H9 (cell line): ENCODE measurements around the gene MGAT4A. TPM values are rescaled to one million over a fixed set of nuclear protein-coding genes. Genes with fewer than 3 reads are reported as not detected.

ENCODE experiments used
- DNase-seq: peaks from one replicate; pipeline ENCODE4 v3.0.0-alpha.2; 2017
- H2AFZ ChIP-seq: one replicate; pipeline ENCODE4 v1.6.1; 2013; ENCODE audit warnings: mild to moderate bottlenecking, low read length, control low read depth, moderate library complexity
- H2AK5ac ChIP-seq: 2 replicates; pipeline ENCODE4 v1.6.1; 2013; ENCODE audit warnings: low read length, control low read depth, mixed read lengths; ENCODE audit not compliant: insufficient read length
- H2BK120ac ChIP-seq: one replicate; pipeline ENCODE4 v1.6.1; 2013; ENCODE audit warnings: low read depth, mild to moderate bottlenecking, low read length, control low read depth, inconsistent platforms; ENCODE audit not compliant: poor library complexity, severe bottlenecking
- H2BK12ac ChIP-seq: 2 replicates; pipeline ENCODE4 v1.6.1; 2013; ENCODE audit warnings: low read length, control low read depth, mixed read lengths, low read depth; ENCODE audit not compliant: insufficient read length
- H2BK15ac ChIP-seq: 2 replicates; pipeline ENCODE4 v1.6.1; 2013; ENCODE audit warnings: low read depth, low read length, control low read depth
- H2BK20ac ChIP-seq: one replicate; pipeline ENCODE4 v1.6.1; 2013; ENCODE audit warnings: low read depth, mild to moderate bottlenecking, low read length, control low read depth, inconsistent platforms; ENCODE audit not compliant: poor library complexity, severe bottlenecking
- H2BK5ac ChIP-seq: 2 replicates; pipeline ENCODE4 v1.6.1; 2013; ENCODE audit warnings: low read length, control low read depth, mixed read lengths; ENCODE audit not compliant: insufficient read length
- H3K14ac ChIP-seq: 2 replicates; pipeline ENCODE4 v1.6.1; 2013; ENCODE audit warnings: low read length, control low read depth; ENCODE audit not compliant: insufficient read depth
- H3K18ac ChIP-seq: 2 replicates; pipeline ENCODE4 v1.6.1; 2013; ENCODE audit warnings: low read depth, mild to moderate bottlenecking, mixed read lengths, low read length, control low read depth; ENCODE audit not compliant: insufficient read length
- H3K23ac ChIP-seq: 2 replicates; pipeline ENCODE4 v1.6.1; 2013; ENCODE audit warnings: low read length, control low read depth, mixed read lengths, low read depth; ENCODE audit not compliant: insufficient read length
- H3K23me2 ChIP-seq: 2 replicates; pipeline ENCODE4 v1.6.1; 2013; ENCODE audit warnings: low read depth, mild to moderate bottlenecking, mixed read lengths, low read length, control low read depth; ENCODE audit not compliant: insufficient read length, poor library complexity, severe bottlenecking
- H3K27ac ChIP-seq: 2 replicates; pipeline ENCODE4 v1.5.1; 2013; ENCODE audit warnings: low read length, control low read depth, mixed read lengths, low read depth; ENCODE audit not compliant: insufficient read length
- H3K27me3 ChIP-seq: 2 replicates; pipeline ENCODE4 v1.6.1; 2013; ENCODE audit warnings: low read length, control low read depth, inconsistent platforms; ENCODE audit not compliant: insufficient read depth
- H3K4ac ChIP-seq: 2 replicates; pipeline ENCODE4 v1.6.1; 2013; ENCODE audit warnings: low read depth, mild to moderate bottlenecking, control low read depth, inconsistent platforms, low read length, moderate library complexity
- H3K4me1 ChIP-seq: 2 replicates; pipeline ENCODE4 v1.6.1; 2013; ENCODE audit warnings: low read length, control low read depth, inconsistent platforms; ENCODE audit not compliant: insufficient read depth
- H3K4me2 ChIP-seq: 2 replicates; pipeline ENCODE4 v1.6.1; 2013; ENCODE audit warnings: low read length, control low read depth, mixed read lengths; ENCODE audit not compliant: insufficient read length, insufficient read depth
- H3K56ac ChIP-seq: 2 replicates; pipeline ENCODE4 v1.6.1; 2013; ENCODE audit warnings: low read depth, mild to moderate bottlenecking, mixed read lengths, low read length, control low read depth; ENCODE audit not compliant: insufficient read length
- H3K79me1 ChIP-seq: 2 replicates; pipeline ENCODE4 v1.6.1; 2013; ENCODE audit warnings: low read depth, mild to moderate bottlenecking, moderate library complexity, low read length, control low read depth, inconsistent platforms; ENCODE audit not compliant: insufficient read depth, poor library complexity, severe bottlenecking
- H3K79me2 ChIP-seq: 2 replicates; pipeline ENCODE4 v1.6.1; 2013; ENCODE audit warnings: low read length, control low read depth, inconsistent platforms; ENCODE audit not compliant: insufficient read depth
- H3K9ac ChIP-seq: 2 replicates; pipeline ENCODE4 v1.6.1; 2013; ENCODE audit warnings: low read length, control low read depth, mixed read lengths; ENCODE audit not compliant: insufficient read length; ENCODE audit errors: extremely low read depth
- H3K9me3 ChIP-seq: one replicate; pipeline ENCODE4 v1.6.1; 2013; ENCODE audit warnings: low read depth, low read length, inconsistent platforms; ENCODE audit not compliant: control insufficient read depth
- H3T11ph ChIP-seq: one replicate; pipeline ENCODE4 v1.6.1; 2013; ENCODE audit warnings: mild to moderate bottlenecking, low read length, control low read depth, inconsistent platforms
- H4K20me1 ChIP-seq: one replicate; pipeline ENCODE4 v1.6.1; 2013; ENCODE audit not compliant: control insufficient read depth, insufficient read length, insufficient read depth
- H4K5ac ChIP-seq: 2 replicates; pipeline ENCODE4 v1.6.1; 2013; ENCODE audit warnings: low read depth, mild to moderate bottlenecking, mixed read lengths, low read length, control low read depth; ENCODE audit not compliant: insufficient read length
- H4K8ac ChIP-seq: replicated peaks from 2 replicates; pipeline ENCODE4 v1.6.1; 2013; ENCODE audit warnings: low read length, control low read depth, mixed read lengths, low read depth; ENCODE audit not compliant: insufficient read length
- H4K91ac ChIP-seq: 2 replicates; pipeline ENCODE4 v1.6.1; 2013; ENCODE audit warnings: low read depth, mild to moderate bottlenecking, moderate library complexity, mixed read lengths, low read length, control low read depth; ENCODE audit not compliant: insufficient read length
- H3K27ac Mint-ChIP-seq, 3 experiments: 2 replicates in 2 of 3; 3 replicates in 1 of 3; pipeline ENCODE4 v1.8.0; 2020 to 2021; ENCODE audit warnings: mixed read lengths in 3 of 3, mild to moderate bottlenecking in 1 of 3, moderate library complexity in 1 of 3
- H3K27me3 Mint-ChIP-seq: 2 replicates; pipeline ENCODE4 v1.8.0; 2021; ENCODE audit warnings: low read depth, mild to moderate bottlenecking, moderate library complexity, mixed read lengths
- H3K36me3 Mint-ChIP-seq, 3 experiments: 2 replicates in 2 of 3; 3 replicates in 1 of 3; pipeline ENCODE4 v1.8.0; 2020 to 2021; ENCODE audit warnings: low read depth in 3 of 3, mixed read lengths in 3 of 3; ENCODE audit not compliant: insufficient read depth in 1 of 3
- H3K4me1 Mint-ChIP-seq, 2 experiments: 2 replicates each; pipeline ENCODE4 v1.8.0; 2020; ENCODE audit warnings: mixed read lengths in 2 of 2
- H3K4me3 Mint-ChIP-seq, 2 experiments: 2 replicates in 1 of 2; 3 replicates in 1 of 2; pipeline ENCODE4 v1.8.0; 2020 to 2021; ENCODE audit warnings: mild to moderate bottlenecking in 2 of 2, mixed read lengths in 2 of 2, moderate library complexity in 1 of 2
- H3K9me3 Mint-ChIP-seq, 2 experiments: 2 replicates in 1 of 2; 3 replicates in 1 of 2; pipeline ENCODE4 v1.8.0; 2020; ENCODE audit warnings: mild to moderate bottlenecking in 2 of 2, mixed read lengths in 2 of 2, moderate library complexity in 1 of 2
- WGBS: extraction: QIAGEN DNeasy Blood & Tissue Kit; methylation state at CpG from one replicate; pipeline ENCODE4 v1.1.7; 2013; ENCODE audit warnings: missing lambda C conversion rate, low lambda C conversion rate, mixed read lengths; ENCODE audit not compliant: insufficient read length; ENCODE audit errors: extremely low coverage; 5-methylcytosine and 5-hydroxymethylcytosine counted together
- total RNA-seq: library from RNA; stranded (reverse); gene quantifications from 2 replicates; pipeline ENCODE4 v1.2.1, GENCODE V29; 2021
- TF ChIP-seq, protein P1 (sequence below): fragments of 200-600 bp; sonication (generic); conservative IDR thresholded peaks from 3 replicates; pipeline ENCODE4 v1.8.0; 2021; ENCODE audit warnings: antibody characterized with exemption, mild to moderate bottlenecking

MGAT4A gene
- total RNA-seq, 1 experiment from 2014 or later: 3.5 TPM

DNA sequence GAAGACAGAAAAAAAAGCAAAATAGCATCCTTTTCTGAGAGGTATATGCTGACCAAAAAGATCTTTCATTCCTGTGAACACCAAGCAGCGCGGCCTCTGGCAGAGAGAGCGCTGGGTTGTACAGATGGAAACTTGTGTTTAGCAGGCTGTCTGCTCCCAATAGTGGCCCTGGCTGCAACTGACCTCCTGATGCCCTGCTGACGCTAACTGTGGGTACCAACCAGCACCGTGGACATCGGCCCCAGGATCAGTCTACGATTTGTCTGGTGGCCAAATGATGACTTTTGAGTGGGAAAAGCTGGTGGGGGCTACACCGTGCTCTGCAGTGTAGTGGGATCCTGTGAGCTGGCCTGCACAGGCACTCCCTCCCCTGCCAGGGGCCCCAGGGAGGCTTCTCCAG lies 138.4 kb downstream of the MGAT4A start:
- H3K23ac ChIP-seq: no peak overlapping the region
- no peak overlapping the region for H3T11ph ChIP-seq
- no peaks in the 10 kb centered on the region for H3K27me3 ChIP-seq
- Mint-ChIP-seq H3K36me3 (peaks cover 17 to 25% (median 20%) of the 10 kb centered on the region in 3 experiments), H3K4me3 (no peak overlapping the region), H3K27me3 (peaks cover 2% of the 10 kb centered on the region; the same call in 1 of the 2 replicates), H3K9me3 (peaks cover 6 to 7% of the 10 kb centered on the region in 2 experiments), H3K4me1 (no peaks in the 10 kb centered on the region), H3K27ac (no peak overlapping the region; a peak in 1 of 7 replicates)
- no peak overlapping the region for H3K14ac ChIP-seq
- no peak overlapping the region for H2BK120ac ChIP-seq
- no peak overlapping the region for H4K5ac ChIP-seq
- no peaks in the 10 kb centered on the region for H3K23me2 ChIP-seq
- H3K56ac ChIP-seq: no peak overlapping the region
- no peak overlapping the region for H3K4ac ChIP-seq
- H2BK12ac ChIP-seq: no peak overlapping the region
- H3K18ac ChIP-seq: no peak overlapping the region
- no peak overlapping the region for H2AFZ ChIP-seq
- H2BK5ac ChIP-seq: no peak overlapping the region
- no peak overlapping the region for H4K8ac ChIP-seq
- no peaks in the 10 kb centered on the region for H3K4me1 ChIP-seq
- no peak overlapping the region for H2AK5ac ChIP-seq
- no peak overlapping the region for H3K27ac ChIP-seq
- no peaks in the 10 kb centered on the region for H3K9me3 ChIP-seq
- DNase-seq: no peak
- H2BK20ac ChIP-seq: no peak overlapping the region
- no peak overlapping the region for H4K91ac ChIP-seq
- TF ChIP-seq, protein P1, sequence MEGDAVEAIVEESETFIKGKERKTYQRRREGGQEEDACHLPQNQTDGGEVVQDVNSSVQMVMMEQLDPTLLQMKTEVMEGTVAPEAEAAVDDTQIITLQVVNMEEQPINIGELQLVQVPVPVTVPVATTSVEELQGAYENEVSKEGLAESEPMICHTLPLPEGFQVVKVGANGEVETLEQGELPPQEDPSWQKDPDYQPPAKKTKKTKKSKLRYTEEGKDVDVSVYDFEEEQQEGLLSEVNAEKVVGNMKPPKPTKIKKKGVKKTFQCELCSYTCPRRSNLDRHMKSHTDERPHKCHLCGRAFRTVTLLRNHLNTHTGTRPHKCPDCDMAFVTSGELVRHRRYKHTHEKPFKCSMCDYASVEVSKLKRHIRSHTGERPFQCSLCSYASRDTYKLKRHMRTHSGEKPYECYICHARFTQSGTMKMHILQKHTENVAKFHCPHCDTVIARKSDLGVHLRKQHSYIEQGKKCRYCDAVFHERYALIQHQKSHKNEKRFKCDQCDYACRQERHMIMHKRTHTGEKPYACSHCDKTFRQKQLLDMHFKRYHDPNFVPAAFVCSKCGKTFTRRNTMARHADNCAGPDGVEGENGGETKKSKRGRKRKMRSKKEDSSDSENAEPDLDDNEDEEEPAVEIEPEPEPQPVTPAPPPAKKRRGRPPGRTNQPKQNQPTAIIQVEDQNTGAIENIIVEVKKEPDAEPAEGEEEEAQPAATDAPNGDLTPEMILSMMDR: no peak
- H3K4me2 ChIP-seq: no peak overlapping the region
- H4K20me1 ChIP-seq: no peaks in the 10 kb centered on the region
- H3K79me2 ChIP-seq: no peaks in the 10 kb centered on the region
- H3K79me1 ChIP-seq: no peaks in the 10 kb centered on the region
- no CpG with 5 or more reads among the region's 8 CpGs for whole genome bisulfite sequencing
- no peak overlapping the region for H3K9ac ChIP-seq
- no peak overlapping the region for H2BK15ac ChIP-seq
